ENCODE data around the gene TDRKH. TPM values are rescaled to one million over a fixed set of nuclear protein-coding genes. Genes with fewer than 3 reads are reported as not detected.

TDRKH gene

DNA sequence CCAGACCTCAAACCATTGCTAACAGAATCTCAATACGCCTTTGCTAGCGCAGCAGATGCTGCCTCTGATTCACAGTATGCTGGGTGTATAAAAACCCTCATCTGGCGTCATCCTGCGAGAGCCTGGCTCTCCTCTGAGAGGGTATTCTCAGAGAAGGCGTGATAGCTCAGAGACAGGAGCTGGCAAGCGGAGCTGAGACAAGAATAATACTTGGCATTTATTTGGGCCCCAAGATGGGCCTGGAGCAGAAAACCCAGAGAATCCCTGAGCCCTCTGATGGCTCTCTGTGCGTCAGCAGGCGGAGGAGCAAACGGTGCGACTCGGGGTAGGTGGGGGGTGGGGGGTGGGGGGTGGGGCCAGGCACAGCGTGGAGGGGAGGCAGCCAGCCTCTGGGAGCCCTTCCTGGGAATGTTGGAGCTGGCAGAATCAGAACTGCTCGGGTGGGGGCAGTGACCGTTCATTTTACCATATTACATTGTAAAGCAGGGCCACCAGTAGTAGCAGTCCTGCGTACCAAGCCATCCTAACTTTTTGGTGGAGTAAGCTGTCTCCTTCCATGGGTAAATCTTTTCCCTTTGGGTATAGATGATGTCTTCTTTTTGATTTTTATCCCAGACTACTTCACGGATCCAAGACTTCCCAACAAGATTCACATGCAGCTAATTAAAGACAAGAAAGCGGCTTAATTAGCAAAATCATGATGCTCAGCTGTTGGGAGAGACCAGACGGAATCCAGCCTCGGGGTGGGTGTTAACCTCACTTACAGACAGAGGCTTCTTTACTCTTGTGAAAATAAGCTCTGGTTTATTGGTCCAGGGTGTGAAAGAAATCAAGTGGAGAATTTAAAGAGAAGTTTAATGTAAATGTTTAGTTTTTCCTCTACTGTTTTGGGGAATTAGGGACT, 61.9 kb downstream of the TDRKH start:
- no peak overlapping the region for H2BK120ac ChIP-seq (ENCODE audit: low read depth, low read length)
- H3K23ac ChIP-seq (ENCODE audit: low read depth, low read length, poor library complexity) = no peak overlapping the region
- no peak overlapping the region for H2AK5ac ChIP-seq (ENCODE audit: low read depth, low read length)
- no peak overlapping the region for H3K4me2 ChIP-seq (ENCODE audit: insufficient read depth, low read length, poor library complexity, severe bottlenecking)
- no peak overlapping the region for H2BK15ac ChIP-seq (ENCODE audit: low read length)
- no peaks in the 10 kb centered on the region for H3K36me3 ChIP-seq (replicated peaks in 1 of 2; ENCODE audit: control insufficient read depth in 2 of 2, insufficient read depth in 2 of 2, low read length in 2 of 2)
- no peak overlapping the region for H3K14ac ChIP-seq (ENCODE audit: low read length)
- H2BK5ac ChIP-seq (ENCODE audit: low read length) = no peak overlapping the region
- H2BK12ac ChIP-seq (ENCODE audit: low read length) = no peak overlapping the region
- H3K9me3 ChIP-seq (replicated peaks in 1 of 2; ENCODE audit: control insufficient read depth in 2 of 2, insufficient read depth in 1 of 2, low read depth in 1 of 2, low read length in 2 of 2) = no peaks in the 10 kb centered on the region
- WGBS, 2 donors (ENCODE audit: extremely low coverage in 2 of 2, insufficient read length in 2 of 2, insufficient replicate concordance in 1 of 2) = no CpG with 5 or more reads among the region's 19 CpGs
- H3K27me3 ChIP-seq (ENCODE audit: control insufficient read depth in 3 of 3, insufficient read depth in 3 of 3, low read depth in 1 of 3, low read length in 3 of 3) = peaks cover 0 to 65% (median 0%) of the 10 kb centered on the region in 3 experiments
- H4K8ac ChIP-seq (ENCODE audit: low read depth, low read length) = no peak overlapping the region
- no peak overlapping the region for H4K91ac ChIP-seq (ENCODE audit: low read depth, low read length, poor library complexity)
- DNase-seq (ENCODE audit: low spot score) = no peak
- H3K79me1 ChIP-seq (ENCODE audit: low read depth, low read length) = no peaks in the 10 kb centered on the region
- H2AFZ ChIP-seq (ENCODE audit: low read length) = peak overlapping the region; percentile 51
- H3K27ac ChIP-seq (replicated peaks; ENCODE audit: low read length) = no peak overlapping the region
- peaks cover 3 to 10% of the 10 kb centered on the region in 2 donors for H3K4me1 ChIP-seq (ENCODE audit: control insufficient read depth in 2 of 2, insufficient read depth in 1 of 2, low read depth in 1 of 2, low read length in 2 of 2)
- no peak overlapping the region for H3K4ac ChIP-seq (ENCODE audit: low read length)
- no peak overlapping the region for H3K9ac ChIP-seq (ENCODE audit: low read depth, low read length, poor library complexity)
- no peak overlapping the region for H3K4me3 ChIP-seq (ENCODE audit: low read length in 2 of 2)
- no peak overlapping the region for H3K18ac ChIP-seq (ENCODE audit: low read length)

DNA sequence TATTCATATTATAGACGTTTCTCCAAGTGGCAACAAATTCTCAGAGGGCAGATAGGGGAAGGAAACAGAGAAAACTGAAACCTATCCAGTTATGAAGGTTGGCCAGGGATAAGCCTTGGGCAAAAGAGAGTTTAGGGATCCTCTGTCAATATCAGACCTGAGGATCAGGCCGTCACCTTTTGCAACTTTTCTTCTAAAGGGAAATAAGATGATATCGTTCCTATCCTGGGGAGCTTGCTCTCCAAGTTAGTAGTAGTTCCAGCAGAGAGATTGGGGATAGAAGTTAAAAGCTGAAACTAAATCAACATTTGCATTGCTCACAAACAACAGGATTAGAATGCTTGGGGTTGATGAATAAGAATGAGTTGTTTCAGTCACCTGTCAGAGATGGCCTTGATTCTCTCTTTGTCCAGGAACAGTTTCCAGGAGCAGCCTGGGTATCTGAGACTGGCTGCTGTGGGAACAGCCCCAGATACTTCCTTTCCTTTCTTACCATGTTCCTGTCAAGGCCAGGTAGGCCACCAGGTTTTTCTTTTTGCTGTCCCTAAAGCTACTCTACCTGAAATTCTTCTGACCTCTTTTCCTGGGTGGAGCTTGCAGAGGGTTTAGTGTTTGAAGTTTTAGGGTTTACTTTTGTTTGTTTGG, 66.5 kb downstream of the TDRKH start:
- Histone ChIP-seq H3K27me3 (ENCODE audit: control insufficient read depth in 3 of 3, insufficient read depth in 3 of 3, low read depth in 1 of 3, low read length in 3 of 3) (peaks cover 0 to 90% (median 14%) of the 10 kb centered on the region in 3 experiments), H3K4me3 (ENCODE audit: low read length in 2 of 2) (no peak overlapping the region), H2BK12ac (ENCODE audit: low read length) (no peak overlapping the region), H2BK5ac (ENCODE audit: low read length) (no peak overlapping the region), H3K18ac (ENCODE audit: low read length) (no peak overlapping the region), H3K14ac (ENCODE audit: low read length) (no peak overlapping the region), H2BK15ac (ENCODE audit: low read length) (no peak overlapping the region), H3K4ac (ENCODE audit: low read length) (no peak overlapping the region), H3K27ac (replicated peaks; ENCODE audit: low read length) (no peak overlapping the region), H3K23ac (ENCODE audit: low read depth, low read length, poor library complexity) (no peak overlapping the region), H4K8ac (ENCODE audit: low read depth, low read length) (no peak overlapping the region), H2AK5ac (ENCODE audit: low read depth, low read length) (no peak overlapping the region), H3K4me1 (ENCODE audit: control insufficient read depth in 2 of 2, insufficient read depth in 1 of 2, low read depth in 1 of 2, low read length in 2 of 2) (peaks cover 12 to 17% of the 10 kb centered on the region in 2 donors), H3K36me3 (replicated peaks in 1 of 2; ENCODE audit: control insufficient read depth in 2 of 2, insufficient read depth in 2 of 2, low read length in 2 of 2) (no peaks in the 10 kb centered on the region), H4K91ac (ENCODE audit: low read depth, low read length, poor library complexity) (no peak overlapping the region), H2AFZ (ENCODE audit: low read length) (no peak overlapping the region), H3K79me1 (ENCODE audit: low read depth, low read length) (no peaks in the 10 kb centered on the region), H3K4me2 (ENCODE audit: insufficient read depth, low read length, poor library complexity, severe bottlenecking) (no peak overlapping the region), H3K9me3 (replicated peaks in 1 of 2; ENCODE audit: control insufficient read depth in 2 of 2, insufficient read depth in 1 of 2, low read depth in 1 of 2, low read length in 2 of 2) (peaks cover 0 to 5% of the 10 kb centered on the region in 2 donors), H2BK120ac (ENCODE audit: low read depth, low read length) (no peak overlapping the region), H3K9ac (ENCODE audit: low read depth, low read length, poor library complexity) (no peak overlapping the region)
- no CpG with 5 or more reads among the region's 3 CpGs for WGBS, 2 donors (ENCODE audit: extremely low coverage in 2 of 2, insufficient read length in 2 of 2, insufficient replicate concordance in 1 of 2)
- no peak for DNase-seq (ENCODE audit: low spot score)

Small RNAs within 50 kb of the gene (small RNA-seq; reads per million reads assigned to genes)
- gene RNU6-662P (ENCODE audit: insufficient read depth) = not detected
